SU-DHL-6 (cell line): ENCODE measurements around the gene ADAM19.

Experiments
- H2AFZ ChIP-seq: fragments of 200-600 bp; sonication (generic); 2 replicates; pipeline ENCODE4 v1.6.1; 2014; ENCODE audit warnings: low read depth, mild to moderate bottlenecking, moderate library complexity, mixed read lengths, antibody characterized with exemption, low read length; ENCODE audit not compliant: severe bottlenecking
- H3F3A ChIP-seq: fragments of 200-600 bp; shearing (Covaris generic); 2 replicates; pipeline ENCODE4 v1.6.0; 2016; ENCODE audit warnings: antibody characterized with exemption, mild to moderate bottlenecking; ENCODE audit not compliant: insufficient read depth
- H3K27ac ChIP-seq: fragments of 200-600 bp; sonication (generic); 2 replicates; pipeline ENCODE4 v1.5.1; 2016; ENCODE audit warnings: low read depth, mild to moderate bottlenecking, low read length, moderate library complexity, mixed read lengths
- H3K27me3 ChIP-seq: fragments of 200-600 bp; sonication (generic), shearing (Covaris generic); 2 replicates; pipeline ENCODE4 v1.6.0; 2014; ENCODE audit warnings: mild to moderate bottlenecking, low read length
- H3K36me3 ChIP-seq: fragments of 200-600 bp; sonication (generic); 2 replicates; pipeline ENCODE4 v1.6.1; 2014; ENCODE audit warnings: mild to moderate bottlenecking, low read length, mixed read lengths
- H3K4me2 ChIP-seq: fragments of 300-600, 200-600 bp; shearing (Covaris generic), sonication (generic); 2 replicates; pipeline ENCODE4 v1.6.0; 2014; ENCODE audit warnings: low read length, low read depth, mild to moderate bottlenecking; ENCODE audit not compliant: poor library complexity, severe bottlenecking
- H3K4me3 ChIP-seq: fragments of 200-600 bp; sonication (generic); 2 replicates; pipeline ENCODE4 v1.5.1; 2014; ENCODE audit warnings: antibody characterized with exemption, low read length, mild to moderate bottlenecking, mixed read lengths; ENCODE audit not compliant: insufficient read depth, poor library complexity, severe bottlenecking
- H3K79me2 ChIP-seq: fragments of 200-600 bp; sonication (generic); 2 replicates; pipeline ENCODE4 v1.6.1; 2014; ENCODE audit warnings: mild to moderate bottlenecking, low read length, moderate library complexity; ENCODE audit not compliant: insufficient read depth
- H3K9ac ChIP-seq: fragments of 200-600 bp; sonication (generic); 2 replicates; pipeline ENCODE4 v1.7.0; 2014; ENCODE audit warnings: mild to moderate bottlenecking, low read length
- H3K9me2 ChIP-seq: fragments of 200-600 bp; sonication (generic); replicated peaks from 2 replicates; pipeline ENCODE4 v1.6.1; 2014; ENCODE audit warnings: low read length; ENCODE audit not compliant: insufficient read depth
- H3K9me3 ChIP-seq: fragments of 200-600 bp; sonication (generic); 2 replicates; pipeline ENCODE4 v1.6.1; 2014; ENCODE audit warnings: low read length, mixed read lengths; ENCODE audit not compliant: insufficient read depth
- H4K20me1 ChIP-seq: fragments of 200-600 bp; sonication (generic); 2 replicates; pipeline ENCODE4 v1.6.1; 2014; ENCODE audit warnings: low read depth, mild to moderate bottlenecking, antibody characterized with exemption, low read length, moderate library complexity, mixed read lengths
- CTCF ChIP-seq: fragments of 200-600 bp; sonication (generic); IDR thresholded peaks from one replicate; pipeline ENCODE4 v1.5.1; 2017; ENCODE audit warnings: antibody characterized with exemption, mild to moderate bottlenecking, low read length, moderate library complexity; ENCODE audit not compliant: insufficient read depth, poor library complexity, severe bottlenecking
- EZH2phosphoT487 ChIP-seq: fragments of 200-600 bp; sonication (generic), shearing (Covaris generic); conservative IDR thresholded peaks from 2 replicates; pipeline ENCODE4 v1.6.1; 2018; ENCODE audit warnings: mild to moderate bottlenecking, antibody characterized with exemption, low read length, moderate library complexity, mixed read lengths

Gene ADAM19

GRCh38 chr5:157444224-157444623 is 131.4 kb downstream of the ADAM19 start:
- no peaks in the 10 kb centered on the region for H3F3A ChIP-seq
- TF ChIP-seq CTCF (no peak), EZH2phosphoT487 (no peak)
- no peak overlapping the region for H2AFZ ChIP-seq
- no peak overlapping the region for H3K4me3 ChIP-seq
- H3K9me3 ChIP-seq = no peaks in the 10 kb centered on the region
- no peaks in the 10 kb centered on the region for H3K27me3 ChIP-seq
- H3K9me2 ChIP-seq = no peaks in the 10 kb centered on the region
- H3K4me2 ChIP-seq = no peak overlapping the region
- no peaks in the 10 kb centered on the region for H3K79me2 ChIP-seq
- no peak overlapping the region for H3K27ac ChIP-seq
- H3K36me3 ChIP-seq = no peaks in the 10 kb centered on the region
- H3K9ac ChIP-seq = no peak overlapping the region
- no peaks in the 10 kb centered on the region for H4K20me1 ChIP-seq

- H2AFZ ChIP-seq = no peak overlapping the region
- no peak overlapping the region for H3K9ac ChIP-seq
- no peak overlapping the region for H3K4me2 ChIP-seq
- H3K79me2 ChIP-seq = no peaks in the 10 kb centered on the region
- H3K4me3 ChIP-seq = no peak overlapping the region
- no peaks in the 10 kb centered on the region for H3F3A ChIP-seq
- no peaks in the 10 kb centered on the region for H3K36me3 ChIP-seq
- no peak overlapping the region for H3K27ac ChIP-seq
- no peaks in the 10 kb centered on the region for H3K9me3 ChIP-seq
- no peaks in the 10 kb centered on the region for H3K27me3 ChIP-seq
- TF ChIP-seq EZH2phosphoT487 = no peak
- TF ChIP-seq CTCF = no peak
- H3K9me2 ChIP-seq = no peaks in the 10 kb centered on the region
- no peaks in the 10 kb centered on the region for H4K20me1 ChIP-seq
Observed at GRCh38 chr5:157443041-157443549, 132.5 kb downstream of the ADAM19 start.

GRCh38 chr5:157434096-157434495 is 141.5 kb downstream of the ADAM19 start:
- Histone ChIP-seq H3K79me2 (no peaks in the 10 kb centered on the region), H3K4me3 (no peak overlapping the region), H3K9me2 (no peaks in the 10 kb centered on the region), H3K4me2 (no peak overlapping the region), H4K20me1 (no peaks in the 10 kb centered on the region), H3K27ac (no peak overlapping the region), H3F3A (no peaks in the 10 kb centered on the region), H3K27me3 (no peaks in the 10 kb centered on the region), H3K9me3 (no peaks in the 10 kb centered on the region), H3K36me3 (no peaks in the 10 kb centered on the region), H3K9ac (no peak overlapping the region), H2AFZ (no peak overlapping the region)
- TF ChIP-seq CTCF (no peak), EZH2phosphoT487 (no peak)
